Endothelial cell of umbilical vein (primary cell): Measurements from ENCODE around the gene SLC30A7.

Experiments
- EZH2 ChIP-seq: IDR thresholded peaks from 2 replicates; pipeline ENCODE4 v1.6.1; 2012; ENCODE audit warnings: borderline replicate concordance, low read depth, mild to moderate bottlenecking, moderate library complexity, low read length, inconsistent platforms; ENCODE audit not compliant: severe bottlenecking
- MAX ChIP-seq: IDR thresholded peaks from 2 replicates; pipeline ENCODE4 v1.6.1; 2011; ENCODE audit not compliant: insufficient read depth, insufficient read length
- POLR2A ChIP-seq: IDR thresholded peaks from 2 replicates; pipeline ENCODE4 v1.6.1; 2012; ENCODE audit warnings: low read depth, mild to moderate bottlenecking, control low read depth, low read length
- POLR2AphosphoS5 ChIP-seq: IDR thresholded peaks from 2 replicates; pipeline ENCODE4 v1.6.1; 2012; ENCODE audit warnings: low read depth, mild to moderate bottlenecking, control low read depth, low read length, moderate library complexity; ENCODE audit not compliant: insufficient read depth
- TF ChIP-seq, protein P1 (sequence below), 2 donors: IDR thresholded peaks; 1 replicate in 1 of 2; 2 replicates in 1 of 2; pipeline ENCODE4 v1.5.1; 2011; ENCODE audit warnings: low read length in 2 of 2, mild to moderate bottlenecking in 2 of 2, moderate library complexity in 2 of 2, control low read depth in 1 of 2, inconsistent platforms in 1 of 2, low read depth in 1 of 2; ENCODE audit not compliant: insufficient read depth in 1 of 2; ENCODE audit errors: extremely low read depth in 1 of 2

GRCh38 chr1:100928128-100928527 lies 32.2 kb downstream of the SLC30A7 start:
- TF ChIP-seq EZH2 (no peak), POLR2AphosphoS5 (no peak), POLR2A (no peak), MAX (no peak)
- TF ChIP-seq, protein P1, sequence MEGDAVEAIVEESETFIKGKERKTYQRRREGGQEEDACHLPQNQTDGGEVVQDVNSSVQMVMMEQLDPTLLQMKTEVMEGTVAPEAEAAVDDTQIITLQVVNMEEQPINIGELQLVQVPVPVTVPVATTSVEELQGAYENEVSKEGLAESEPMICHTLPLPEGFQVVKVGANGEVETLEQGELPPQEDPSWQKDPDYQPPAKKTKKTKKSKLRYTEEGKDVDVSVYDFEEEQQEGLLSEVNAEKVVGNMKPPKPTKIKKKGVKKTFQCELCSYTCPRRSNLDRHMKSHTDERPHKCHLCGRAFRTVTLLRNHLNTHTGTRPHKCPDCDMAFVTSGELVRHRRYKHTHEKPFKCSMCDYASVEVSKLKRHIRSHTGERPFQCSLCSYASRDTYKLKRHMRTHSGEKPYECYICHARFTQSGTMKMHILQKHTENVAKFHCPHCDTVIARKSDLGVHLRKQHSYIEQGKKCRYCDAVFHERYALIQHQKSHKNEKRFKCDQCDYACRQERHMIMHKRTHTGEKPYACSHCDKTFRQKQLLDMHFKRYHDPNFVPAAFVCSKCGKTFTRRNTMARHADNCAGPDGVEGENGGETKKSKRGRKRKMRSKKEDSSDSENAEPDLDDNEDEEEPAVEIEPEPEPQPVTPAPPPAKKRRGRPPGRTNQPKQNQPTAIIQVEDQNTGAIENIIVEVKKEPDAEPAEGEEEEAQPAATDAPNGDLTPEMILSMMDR (IDR thresholded peaks at IDR 0.05; ENCODE audit: extremely low read depth in 1 of 2, insufficient read depth in 1 of 2, low read depth in 1 of 2, low read length in 2 of 2): no peak
